Upper lobe of right lung (tissue), 1 donor: ENCODE results near the gene AGA. TPM values are rescaled to one million over a fixed set of nuclear protein-coding genes. Genes with fewer than 3 reads are reported as not detected.

Source experiments
- ATAC-seq: fragments of 200-7000 bp; cut with Tn5 transposase; one replicate; pipeline ENCODE4 v1.9.1; 2020; ENCODE audit warnings: mild to moderate bottlenecking, moderate library complexity
- DNase-seq: peaks from one replicate; pipeline ENCODE4 v3.0.0-alpha.2; 2020
- H3K27ac ChIP-seq: fragments of 200-600 bp; one replicate; pipeline ENCODE4 v1.8.0; 2022
- H3K27me3 ChIP-seq: fragments of 200-600 bp; one replicate; pipeline ENCODE4 v1.8.0; 2022; ENCODE audit warnings: mild to moderate bottlenecking
- H3K36me3 ChIP-seq: fragments of 200-600 bp; one replicate; pipeline ENCODE4 v1.8.0; 2022
- H3K4me1 ChIP-seq: fragments of 200-600 bp; one replicate; pipeline ENCODE4 v1.8.0; 2022
- H3K4me3 ChIP-seq: fragments of 200-600 bp; one replicate; pipeline ENCODE4 v1.8.0; 2022; ENCODE audit warnings: mild to moderate bottlenecking
- H3K9me3 ChIP-seq: fragments of 200-600 bp; one replicate; pipeline ENCODE4 v1.8.0; 2022
- CTCF ChIP-seq: fragments of 200-600 bp; IDR thresholded peaks from one replicate; pipeline ENCODE4 v1.8.0; 2022; ENCODE audit warnings: antibody characterized with exemption
- intact Hi-C: fragments of 100-400 bp; cut with DNase I; formaldehyde crosslinking; loops from one replicate; pipeline ENCODE4 v1.11.0; 2022
- total RNA-seq: library from RNA; stranded (reverse); fragmentation: NEBNext Ultra II Directional; extraction: Animal tissue kit (Norgen Biotek cat#: 25700); gene quantifications from one replicate; pipeline ENCODE4 v1.2.1, GENCODE V29; 2021
- donor health status: DM: no; HTN: yes; CAD: no; lungs with severe emphysema.

AGA gene
- total RNA-seq, 1 donor from 2014 or later: 30.2 TPM

- Histone ChIP-seq H3K27me3 (no peaks in the 10 kb centered on the region), H3K27ac (no peak overlapping the region), H3K4me3 (no peak overlapping the region), H3K4me1 (no peaks in the 10 kb centered on the region), H3K36me3 (no peaks in the 10 kb centered on the region), H3K9me3 (no peaks in the 10 kb centered on the region)
- ATAC-seq (no peak), DNase-seq (no peak)
- TF ChIP-seq CTCF: no peak
- intact Hi-C loops: no loop called here
These were observed 13.3 kb upstream of the AGA start for GRCh38 chr4:177455561-177455970.

- Histone ChIP-seq H3K27me3 (no peaks in the 10 kb centered on the region), H3K4me3 (no peak overlapping the region), H3K27ac (no peak overlapping the region), H3K9me3 (no peaks in the 10 kb centered on the region), H3K36me3 (no peaks in the 10 kb centered on the region), H3K4me1 (no peaks in the 10 kb centered on the region)
- no peak for ATAC-seq
- TF ChIP-seq CTCF: no peak
- DNase-seq: no peak
- intact Hi-C loops: no loop called here
These were observed 10.9 kb upstream of the AGA start for GRCh38 chr4:177453116-177453515.

GRCh38 chr4:177451108-177451500 lies 8.9 kb upstream of the AGA start:
- TF ChIP-seq CTCF: no peak
- no peak overlapping the region for H3K4me3 ChIP-seq
- no peak overlapping the region for H3K27ac ChIP-seq
- intact Hi-C loops: no loop called here
- DNase-seq: no peak
- no peaks in the 10 kb centered on the region for H3K36me3 ChIP-seq
- no peak for ATAC-seq
- no peaks in the 10 kb centered on the region for H3K27me3 ChIP-seq
- no peaks in the 10 kb centered on the region for H3K9me3 ChIP-seq
- no peaks in the 10 kb centered on the region for H3K4me1 ChIP-seq

GRCh38 chr4:177450426-177451107 lies 8.3 kb upstream of the AGA start:
- intact Hi-C loops: no loop called here
- no peak for TF ChIP-seq CTCF
- Histone ChIP-seq H3K9me3 (no peaks in the 10 kb centered on the region), H3K4me3 (no peak overlapping the region), H3K36me3 (no peaks in the 10 kb centered on the region), H3K27me3 (no peaks in the 10 kb centered on the region), H3K4me1 (no peaks in the 10 kb centered on the region), H3K27ac (no peak overlapping the region)
- ATAC-seq (no peak), DNase-seq (no peak)

- no peak overlapping the region for H3K4me3 ChIP-seq
- H3K4me1 ChIP-seq: no peaks in the 10 kb centered on the region
- H3K27ac ChIP-seq: no peak overlapping the region
- no peaks in the 10 kb centered on the region for H3K9me3 ChIP-seq
- intact Hi-C loops: no loop called here
- no peak for TF ChIP-seq CTCF
- DNase-seq (no peak), ATAC-seq (no peak)
- H3K27me3 ChIP-seq: no peaks in the 10 kb centered on the region
- H3K36me3 ChIP-seq: no peaks in the 10 kb centered on the region
These were observed 6.6 kb upstream of the AGA start for GRCh38 chr4:177448850-177449249.
